Activated T-helper 2 cell treated with anti-CD3 and anti-CD28 coated beads, Interferon-gamma antibody, Interleukin-2, Interleukin-4, amounts not matched to agents 10 μg/mL and 5 μg/mL and 100 μg/mL, durations not matched to agents 14 hours and 24 hours and 36 hours (primary cell): ENCODE measurements around the gene CA4. TPM values are rescaled to one million over a fixed set of nuclear protein-coding genes. Genes with fewer than 3 reads are reported as not detected.

Source experiments
- total RNA-seq: library from RNA; stranded (reverse); gene quantifications from 2 replicates; pipeline ENCODE4 v1.2.3, GENCODE V29; 2022

Gene CA4
- total RNA-seq, 1 donor from 2014 or later = not detected

Other genes starting within 250 kb of the CA4 start
- 32.7 TPM in 2 replicates for gene RNFT1, start 185.2 kb upstream of the CA4 start, total RNA-seq
- 35.1 and 37.1 TPM in 2 replicates for gene HEATR6, start 71.1 kb upstream of the CA4 start, total RNA-seq
- gene USP32, start 242.2 kb downstream of the CA4 start, total RNA-seq = 31.9 and 36.3 TPM in 2 replicates